HL-60 (cell line): ENCODE measurements around the gene TSGA10.

Source experiments
- CTCF ChIP-seq: IDR thresholded peaks from one replicate; pipeline ENCODE4 v1.5.1; 2011; ENCODE audit warnings: low read length, control low read depth, inconsistent platforms; ENCODE audit not compliant: insufficient read depth
- POLR2AphosphoS5 ChIP-seq: IDR thresholded peaks from 2 replicates; pipeline ENCODE4 v1.6.1; 2012; ENCODE audit warnings: low read depth

GRCh38 chr2:99158599-99158998 is 3.9 kb upstream of the TSGA10 start:
- TF ChIP-seq POLR2AphosphoS5, result no peak
- TF ChIP-seq CTCF, result no peak
